ENCODE data around the gene HNRNPH3. TPM values are rescaled to one million over a fixed set of nuclear protein-coding genes. Genes with fewer than 3 reads are reported as not detected.

The HNRNPH3 gene
- total RNA-seq, 4 donors from 2014 or later, result 23.5 to 82.1 (median 43.6) TPM

DNA sequence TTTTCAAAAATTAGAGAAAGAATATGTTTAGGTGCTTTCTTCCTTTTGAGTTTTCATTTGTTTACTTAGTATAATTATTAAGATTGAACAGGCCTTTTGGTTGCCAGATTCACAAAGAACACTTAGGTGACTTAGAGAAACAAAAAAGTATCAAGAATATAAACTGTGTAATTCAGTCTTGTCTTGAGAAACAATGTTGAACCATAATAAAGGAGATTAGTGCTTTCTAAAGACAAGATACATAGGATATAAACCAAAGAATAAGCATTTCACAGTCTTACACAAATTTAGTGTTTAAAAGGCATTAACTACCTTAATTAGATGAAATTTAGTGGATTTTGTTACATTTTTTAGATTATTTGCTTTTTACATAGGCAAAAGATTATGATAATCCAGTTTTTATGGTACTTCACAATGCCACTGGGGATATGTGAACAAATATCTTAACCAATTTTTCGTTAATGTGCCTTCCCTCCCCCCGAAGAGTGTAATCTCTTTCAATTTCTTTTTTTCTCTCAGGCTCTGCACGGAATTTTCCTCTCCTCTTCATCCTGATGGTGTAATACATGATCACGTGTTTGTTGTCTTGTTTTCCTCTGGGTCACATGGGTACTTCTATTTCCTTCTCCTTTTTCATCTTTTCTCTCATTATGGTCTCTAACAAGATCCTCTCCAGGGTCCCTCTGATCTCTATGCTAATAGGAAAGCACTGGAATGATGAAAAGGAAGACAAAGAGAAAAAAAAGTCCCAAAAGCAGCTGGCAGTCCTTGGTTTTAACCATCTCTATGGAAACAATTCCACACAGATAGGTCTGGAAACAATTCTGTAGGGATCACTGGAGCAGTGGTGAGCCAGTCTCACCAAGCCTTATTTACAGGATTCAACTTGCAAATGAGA is 3.7 kb upstream of the HNRNPH3 start:
- peak in 1 of 2 donors; percentile 37 for DNase-seq (ENCODE audit: low spot score in 2 of 2)
- 0 to 2% methylated on average over 4 of the region's 4 CpGs for WGBS, 2 donors
- H3K4me3 ChIP-seq (ENCODE audit: low read depth, poor library complexity, severe bottlenecking), result no peak overlapping the region
- no peak for TF ChIP-seq POLR2A (IDR thresholded peaks at IDR 0.05)
- TF ChIP-seq, protein P1, sequence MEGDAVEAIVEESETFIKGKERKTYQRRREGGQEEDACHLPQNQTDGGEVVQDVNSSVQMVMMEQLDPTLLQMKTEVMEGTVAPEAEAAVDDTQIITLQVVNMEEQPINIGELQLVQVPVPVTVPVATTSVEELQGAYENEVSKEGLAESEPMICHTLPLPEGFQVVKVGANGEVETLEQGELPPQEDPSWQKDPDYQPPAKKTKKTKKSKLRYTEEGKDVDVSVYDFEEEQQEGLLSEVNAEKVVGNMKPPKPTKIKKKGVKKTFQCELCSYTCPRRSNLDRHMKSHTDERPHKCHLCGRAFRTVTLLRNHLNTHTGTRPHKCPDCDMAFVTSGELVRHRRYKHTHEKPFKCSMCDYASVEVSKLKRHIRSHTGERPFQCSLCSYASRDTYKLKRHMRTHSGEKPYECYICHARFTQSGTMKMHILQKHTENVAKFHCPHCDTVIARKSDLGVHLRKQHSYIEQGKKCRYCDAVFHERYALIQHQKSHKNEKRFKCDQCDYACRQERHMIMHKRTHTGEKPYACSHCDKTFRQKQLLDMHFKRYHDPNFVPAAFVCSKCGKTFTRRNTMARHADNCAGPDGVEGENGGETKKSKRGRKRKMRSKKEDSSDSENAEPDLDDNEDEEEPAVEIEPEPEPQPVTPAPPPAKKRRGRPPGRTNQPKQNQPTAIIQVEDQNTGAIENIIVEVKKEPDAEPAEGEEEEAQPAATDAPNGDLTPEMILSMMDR (IDR thresholded peaks at IDR 0.05), result no peak
- intact Hi-C loops (cut with DNase I; ENCODE audit: low total_unique reads), result no loop called here

DNA sequence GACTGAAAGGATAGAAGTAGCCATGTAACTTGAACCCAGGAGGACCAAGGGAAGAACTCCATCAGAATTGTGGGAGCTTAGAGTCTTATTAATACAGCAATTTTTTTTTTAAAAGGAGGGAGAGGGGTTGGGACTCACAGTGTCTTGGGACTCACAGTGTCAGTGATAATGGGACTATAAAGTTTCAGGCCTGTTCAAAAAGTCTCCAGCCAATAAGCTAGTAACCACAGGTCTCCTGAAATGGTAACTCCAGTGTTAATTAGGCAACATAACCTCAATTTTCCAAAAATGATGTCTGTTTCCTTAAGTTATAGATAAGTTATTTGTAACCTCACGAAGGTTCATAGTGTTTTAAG is 2.4 kb upstream of the HNRNPH3 start:
- intact Hi-C loops (cut with DNase I; ENCODE audit: low total_unique reads), result no loop called here
- 86 to 93% methylated on average over 1 of the region's 1 CpG for WGBS, 2 donors
- no peak for DNase-seq (ENCODE audit: low spot score in 2 of 2)
- TF ChIP-seq, protein P1 (IDR thresholded peaks at IDR 0.05), result no peak
- TF ChIP-seq POLR2A (IDR thresholded peaks at IDR 0.05), result no peak
- no peak overlapping the region for H3K4me3 ChIP-seq (ENCODE audit: low read depth, poor library complexity, severe bottlenecking)

DNA sequence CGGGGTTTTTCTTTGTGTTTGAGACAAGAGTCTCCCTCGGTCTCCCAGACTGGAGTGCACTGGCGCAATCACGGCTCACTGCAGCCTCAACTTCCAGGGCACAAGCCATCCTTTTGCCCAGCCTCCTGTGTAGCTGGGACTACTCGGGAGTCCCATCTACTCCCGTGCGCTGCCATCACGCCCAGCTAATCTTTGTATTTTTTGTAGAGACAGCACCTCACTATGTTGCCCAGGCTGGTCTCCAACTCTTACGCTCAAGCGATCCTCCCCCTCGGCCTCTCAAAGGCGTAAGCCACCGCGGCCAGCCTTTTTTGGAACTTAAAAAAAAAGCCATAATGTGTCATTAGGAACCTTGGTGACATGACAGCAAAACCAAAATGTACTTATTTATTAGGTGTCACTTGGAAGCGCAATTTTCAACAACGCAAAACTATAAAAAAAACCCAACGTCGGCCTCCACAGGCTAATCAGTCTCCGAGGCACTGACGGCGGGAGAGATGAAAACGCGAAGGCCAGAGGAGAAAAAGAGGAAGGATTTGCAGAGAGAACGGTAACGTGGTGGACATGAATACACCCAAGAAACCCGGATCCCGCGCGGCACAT is 911 bp upstream of the HNRNPH3 start:
- intact Hi-C loops (cut with DNase I; ENCODE audit: low total_unique reads), result no loop called here
- TF ChIP-seq POLR2A (IDR thresholded peaks at IDR 0.05), result no peak
- TF ChIP-seq, protein P1 (IDR thresholded peaks at IDR 0.05), result no peak
- 21 to 25% methylated on average over 26 to 29 of the region's 29 CpGs for WGBS, 2 donors
- peak in 1 of 2 donors; percentile 84 for DNase-seq (ENCODE audit: low spot score in 2 of 2)
- H3K4me3 ChIP-seq (ENCODE audit: low read depth, poor library complexity, severe bottlenecking), result peak overlapping the region; percentile 57

DNA sequence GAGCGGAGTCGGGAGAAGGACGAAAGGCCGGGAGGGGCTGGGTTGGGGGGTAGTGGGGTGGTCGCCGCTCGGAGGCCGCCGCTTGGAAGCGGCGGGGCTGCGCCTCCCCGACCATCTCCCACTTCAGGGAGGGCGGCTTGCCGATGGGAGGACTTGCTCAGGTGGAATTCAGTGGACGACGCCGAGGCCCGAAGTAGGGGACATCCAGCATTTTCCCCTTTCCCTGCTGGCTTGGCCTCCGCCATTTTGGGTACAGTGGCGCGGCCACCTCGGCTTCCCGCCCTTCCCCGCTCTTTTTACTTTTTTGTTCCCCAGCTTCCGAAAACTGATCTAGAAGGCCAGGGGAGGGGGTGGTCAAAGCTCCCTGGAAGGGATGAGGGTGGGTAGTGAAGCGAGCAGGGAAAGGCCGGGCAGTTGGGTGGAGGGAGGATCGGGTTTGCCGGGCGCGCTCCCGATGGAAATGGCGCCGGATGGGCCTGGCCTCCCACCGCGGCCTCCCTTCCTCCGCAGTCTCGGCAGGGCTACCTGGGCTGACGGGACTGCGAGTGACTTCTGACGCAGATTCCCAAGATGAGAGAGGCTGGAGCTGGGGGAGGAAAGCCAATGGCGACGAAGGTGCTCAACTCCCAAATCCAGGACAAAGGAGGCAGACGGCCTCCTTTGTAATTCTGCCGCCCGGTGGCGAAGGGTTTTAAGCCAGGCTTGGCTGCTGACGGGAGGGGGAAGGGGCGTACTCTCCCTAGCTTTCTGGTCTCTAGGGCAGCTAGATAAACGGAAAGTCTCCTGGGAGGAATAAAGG is 594 bp downstream of the HNRNPH3 start, which contains the start of gene PBLD:
Gene PBLD, minus strand, starts transcription at position 670 of the 799 bp plus-strand sequence. CDS start 26,084 bp downstream, outside the sequence.
- peak in 1 of 2 donors; percentile 41 for TF ChIP-seq POLR2A (IDR thresholded peaks at IDR 0.05)
- TF ChIP-seq, protein P1 (IDR thresholded peaks at IDR 0.05), result no peak
- peak; percentile 71 to 92 for DNase-seq (ENCODE audit: low spot score in 2 of 2)
- peak within 1 kb of the TSS; percentile 96 for H3K4me3 ChIP-seq (ENCODE audit: low read depth, poor library complexity, severe bottlenecking)
- 0 to 1% methylated on average over 47 to 51 of the region's 51 CpGs for WGBS, 2 donors
- intact Hi-C loops (cut with DNase I; ENCODE audit: low total_unique reads), result no loop called here

DNA sequence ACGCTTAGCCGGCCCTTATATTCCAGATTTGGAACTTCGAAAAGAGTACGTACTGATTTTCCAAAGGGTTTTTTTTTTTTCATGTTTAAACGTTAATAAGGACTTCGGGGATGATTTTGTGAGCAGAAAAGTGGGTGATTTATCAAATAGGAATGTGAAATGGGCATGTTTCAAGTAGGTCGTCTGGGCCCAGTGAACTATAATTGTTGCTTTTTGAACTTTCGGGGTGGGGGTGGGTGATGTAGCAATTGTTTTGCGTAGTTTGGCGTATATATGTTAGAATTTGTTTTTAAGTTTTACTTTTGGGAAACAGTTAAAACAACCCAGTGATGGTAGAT is 1.2 kb downstream of the HNRNPH3 start:
- peak overlapping the region; percentile 96 for H3K4me3 ChIP-seq (ENCODE audit: low read depth, poor library complexity, severe bottlenecking)
- TF ChIP-seq POLR2A (IDR thresholded peaks at IDR 0.05), result no peak
- TF ChIP-seq, protein P1 (IDR thresholded peaks at IDR 0.05), result no peak
- 0% methylated on average over 10 of the region's 10 CpGs for whole genome bisulfite sequencing, 2 donors
- DNase-seq (ENCODE audit: low spot score in 2 of 2), result no peak
- intact Hi-C loops (cut with DNase I; ENCODE audit: low total_unique reads), result no loop called here
